ENCODE results near the gene TMEM117. TPM values are rescaled to one million over a fixed set of nuclear protein-coding genes. Genes with fewer than 3 reads are reported as not detected.
"Not testable (repeated sequence)": the region's sequence is repeated elsewhere in the genome, so short reads cannot be mapped to it uniquely, and the experiment has no call there.

Gene TMEM117
- total RNA-seq, 1 donor from 2014 or later: 3.8 TPM

DNA sequence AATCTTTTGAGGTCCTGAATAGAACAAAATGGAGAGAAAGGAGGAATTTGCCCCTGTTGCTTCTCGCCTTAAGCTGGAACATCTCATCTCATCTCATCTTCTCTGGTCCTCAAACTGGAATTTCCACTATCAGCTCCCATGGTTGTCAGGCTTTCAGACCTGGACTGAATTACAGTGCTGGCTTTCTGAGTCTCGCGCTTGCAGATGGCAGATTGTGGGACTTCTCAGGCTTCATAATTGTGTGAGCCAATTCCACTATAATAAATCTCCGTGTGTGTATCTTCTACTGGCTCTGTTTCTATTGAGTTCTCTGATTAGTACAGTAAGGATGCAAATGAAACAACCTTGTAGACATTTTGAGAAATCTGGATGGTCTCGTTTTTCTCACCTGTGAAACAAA is 199.0 kb downstream of the TMEM117 start:
- no peak overlapping the region for H3K4me3 ChIP-seq (ENCODE audit: low read depth, low read length)
- no peak for DNase-seq (ENCODE audit: low read depth)
- TF ChIP-seq, protein P1, sequence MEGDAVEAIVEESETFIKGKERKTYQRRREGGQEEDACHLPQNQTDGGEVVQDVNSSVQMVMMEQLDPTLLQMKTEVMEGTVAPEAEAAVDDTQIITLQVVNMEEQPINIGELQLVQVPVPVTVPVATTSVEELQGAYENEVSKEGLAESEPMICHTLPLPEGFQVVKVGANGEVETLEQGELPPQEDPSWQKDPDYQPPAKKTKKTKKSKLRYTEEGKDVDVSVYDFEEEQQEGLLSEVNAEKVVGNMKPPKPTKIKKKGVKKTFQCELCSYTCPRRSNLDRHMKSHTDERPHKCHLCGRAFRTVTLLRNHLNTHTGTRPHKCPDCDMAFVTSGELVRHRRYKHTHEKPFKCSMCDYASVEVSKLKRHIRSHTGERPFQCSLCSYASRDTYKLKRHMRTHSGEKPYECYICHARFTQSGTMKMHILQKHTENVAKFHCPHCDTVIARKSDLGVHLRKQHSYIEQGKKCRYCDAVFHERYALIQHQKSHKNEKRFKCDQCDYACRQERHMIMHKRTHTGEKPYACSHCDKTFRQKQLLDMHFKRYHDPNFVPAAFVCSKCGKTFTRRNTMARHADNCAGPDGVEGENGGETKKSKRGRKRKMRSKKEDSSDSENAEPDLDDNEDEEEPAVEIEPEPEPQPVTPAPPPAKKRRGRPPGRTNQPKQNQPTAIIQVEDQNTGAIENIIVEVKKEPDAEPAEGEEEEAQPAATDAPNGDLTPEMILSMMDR (conservative IDR thresholded peaks at IDR 0.05; ENCODE audit: low read depth, low read length): no peak

DNA sequence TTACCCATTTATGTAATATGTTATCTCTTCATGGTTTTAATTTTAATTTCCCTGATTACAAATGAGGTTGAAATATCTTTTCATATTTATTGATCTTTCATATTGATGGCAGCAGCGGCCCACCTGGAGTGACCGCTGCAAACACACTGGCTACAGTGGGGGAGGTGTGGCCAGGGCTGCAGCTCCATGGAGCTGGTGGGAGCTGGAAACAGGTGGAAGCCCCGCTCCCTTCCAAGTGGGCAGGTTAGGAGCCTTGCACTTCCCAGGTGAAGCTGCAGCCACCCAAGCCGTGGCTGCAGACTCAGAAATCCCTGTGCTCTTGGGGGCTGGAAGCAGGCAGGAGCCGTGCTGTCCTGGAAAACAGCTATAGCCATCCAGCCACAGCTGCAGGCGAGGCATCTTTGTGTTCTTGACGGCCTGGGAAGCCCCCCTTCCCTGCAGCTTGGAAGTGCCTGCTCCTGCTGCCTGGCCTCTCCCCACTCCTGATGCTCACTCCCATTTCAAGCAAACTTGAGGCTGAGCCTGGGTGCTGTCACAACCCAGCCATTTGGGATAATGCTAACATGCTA is 201.1 kb downstream of the TMEM117 start:
- no peak for DNase-seq (ENCODE audit: low read depth)
- TF ChIP-seq, protein P1 (conservative IDR thresholded peaks at IDR 0.05; ENCODE audit: low read depth, low read length): no peak
- H3K4me3 ChIP-seq (ENCODE audit: low read depth, low read length): no peak overlapping the region

GRCh38 chr12:44038411-44038810 is 202.5 kb downstream of the TMEM117 start:
- TF ChIP-seq, protein P1 (conservative IDR thresholded peaks at IDR 0.05; ENCODE audit: low read depth, low read length): no peak
- H3K4me3 ChIP-seq (ENCODE audit: low read depth, low read length): no peak overlapping the region
- DNase-seq (ENCODE audit: low read depth): no peak

DNA sequence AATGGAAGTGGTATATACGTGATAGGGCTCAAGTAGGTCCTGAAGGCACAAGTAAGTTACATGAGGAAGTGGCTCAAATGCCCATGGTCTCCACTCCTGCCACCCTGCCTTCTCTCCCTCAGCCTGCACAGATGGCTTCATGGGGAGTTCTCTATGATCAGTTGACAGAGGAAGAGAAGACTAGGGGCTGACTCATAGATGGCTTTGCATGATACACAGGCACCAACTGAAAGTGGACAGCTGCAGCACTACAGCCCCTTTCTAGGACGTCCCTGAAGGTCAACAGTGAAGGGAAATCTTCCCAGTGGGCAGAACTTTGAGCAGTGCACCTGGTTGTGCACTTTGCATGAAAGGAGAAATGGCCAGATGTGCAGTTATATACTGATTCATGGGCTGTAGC is 208.6 kb downstream of the TMEM117 start:
- H3K4me3 ChIP-seq (ENCODE audit: low read depth, low read length); DNase-seq (ENCODE audit: low read depth): not testable (repeated sequence)

- no peak for DNase-seq (ENCODE audit: low read depth)
- no peak overlapping the region for H3K4me3 ChIP-seq (ENCODE audit: low read depth, low read length)
- TF ChIP-seq, protein P1 (conservative IDR thresholded peaks at IDR 0.05; ENCODE audit: low read depth, low read length): no peak
Observed at GRCh38 chr12:44046732-44047417, 211.0 kb downstream of the TMEM117 start.

GRCh38 chr12:44052554-44052953 is 216.7 kb downstream of the TMEM117 start:
- no peak for DNase-seq (ENCODE audit: low read depth)
- TF ChIP-seq, protein P1 (conservative IDR thresholded peaks at IDR 0.05; ENCODE audit: low read depth, low read length): no peak
- no peak overlapping the region for H3K4me3 ChIP-seq (ENCODE audit: low read depth, low read length)

DNA sequence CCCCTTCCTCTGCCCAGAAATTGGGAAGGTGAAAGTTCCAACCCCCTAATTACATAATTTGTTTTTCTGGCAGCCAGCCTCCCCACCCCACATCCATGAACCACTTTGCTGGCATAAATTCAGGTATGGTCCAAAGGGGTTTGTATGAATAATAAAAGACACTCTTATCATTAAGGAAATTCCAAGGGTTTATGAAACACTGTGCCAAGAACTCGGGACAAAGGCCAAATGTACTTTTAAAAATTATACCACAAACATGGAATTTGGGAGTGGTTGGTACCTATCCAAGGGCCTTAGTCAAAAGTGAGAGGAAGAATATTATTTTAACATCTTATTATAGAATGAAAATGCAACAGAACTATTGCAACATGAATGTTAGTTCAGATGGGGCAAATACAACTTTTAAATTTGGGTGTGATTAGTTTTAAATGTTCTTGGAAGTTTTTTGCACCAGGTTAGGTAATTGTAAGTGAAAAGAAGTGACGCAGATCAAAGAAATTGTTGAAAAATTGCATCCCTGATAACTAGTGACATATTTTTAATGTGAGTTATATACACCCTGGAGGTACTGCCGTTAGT is 217.8 kb downstream of the TMEM117 start:
- DNase-seq (ENCODE audit: low read depth): no peak
- no peak overlapping the region for H3K4me3 ChIP-seq (ENCODE audit: low read depth, low read length)
- TF ChIP-seq, protein P1 (conservative IDR thresholded peaks at IDR 0.05; ENCODE audit: low read depth, low read length): no peak
